Neutrophil (primary cell): ENCODE results near the gene ADGRG4.

Experiments
- H3K27ac ChIP-seq: fragments of 200-600 bp; sonication (generic); 2 replicates; pipeline ENCODE4 v1.5.1; 2016; ENCODE audit warnings: mild to moderate bottlenecking, moderate library complexity
- H3K27me3 ChIP-seq: fragments of 200-600 bp; sonication (generic); 2 replicates; pipeline ENCODE4 v1.6.0; 2016; ENCODE audit warnings: mild to moderate bottlenecking
- H3K36me3 ChIP-seq: fragments of 200-600 bp; sonication (generic); 2 replicates; pipeline ENCODE4 v1.5.1; 2017
- H3K4me1 ChIP-seq, 2 experiments: fragments of 200-600 bp in 1 of 2; sonication (generic) in 1 of 2; 1 replicate in 1 of 2; 2 replicates in 1 of 2; pipeline versions ENCODE4 v1.5.1 to v1.6.1; 2013 to 2016; ENCODE audit warnings: low read depth in 1 of 2, low read length in 1 of 2, mild to moderate bottlenecking in 1 of 2, moderate library complexity in 1 of 2; ENCODE audit not compliant: control insufficient read depth in 1 of 2, insufficient read depth in 1 of 2
- H3K4me3 ChIP-seq, 2 experiments: fragments of 200-600 bp in 1 of 2; sonication (generic) in 1 of 2; 1 replicate in 1 of 2; 2 replicates in 1 of 2; pipeline ENCODE4 v1.5.1; 2013 to 2016; ENCODE audit warnings: low read depth in 1 of 2, low read length in 1 of 2, mild to moderate bottlenecking in 1 of 2, moderate library complexity in 1 of 2
- H3K9me3 ChIP-seq: fragments of 200-600 bp; sonication (generic); 2 replicates; pipeline ENCODE4 v1.5.1; 2016
- TF ChIP-seq, protein P1 (sequence below): fragments of 200-600 bp; sonication (generic); IDR thresholded peaks from 2 replicates; pipeline ENCODE4 v1.5.1; 2016; ENCODE audit warnings: antibody characterized with exemption

The ADGRG4 gene

DNA sequence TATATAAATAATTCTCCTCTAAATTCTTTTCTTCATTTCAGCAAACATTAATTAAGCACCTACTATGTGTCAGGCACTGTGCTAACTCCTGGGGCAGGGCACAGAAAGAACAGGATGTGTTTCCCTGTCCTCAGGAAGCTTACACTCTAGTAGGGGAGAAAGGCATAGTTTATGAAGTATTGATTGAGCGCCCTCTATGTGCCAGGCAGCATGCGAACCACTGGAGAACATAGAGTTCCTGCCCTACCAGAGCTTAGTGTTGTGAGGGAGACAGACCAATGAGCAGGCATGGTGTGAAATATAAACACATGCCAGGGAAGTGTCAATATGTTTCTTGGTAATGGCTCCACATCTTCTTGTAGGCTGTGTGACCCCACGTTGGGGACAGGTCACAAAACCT lies 3.7 kb downstream of the ADGRG4 start:
- no peaks in the 10 kb centered on the region for H3K9me3 ChIP-seq
- H3K36me3 ChIP-seq, result no peaks in the 10 kb centered on the region
- H3K27ac ChIP-seq, result no peak overlapping the region
- H3K27me3 ChIP-seq, result no peaks in the 10 kb centered on the region
- H3K4me3 ChIP-seq, result no peak overlapping the region
- TF ChIP-seq, protein P1, sequence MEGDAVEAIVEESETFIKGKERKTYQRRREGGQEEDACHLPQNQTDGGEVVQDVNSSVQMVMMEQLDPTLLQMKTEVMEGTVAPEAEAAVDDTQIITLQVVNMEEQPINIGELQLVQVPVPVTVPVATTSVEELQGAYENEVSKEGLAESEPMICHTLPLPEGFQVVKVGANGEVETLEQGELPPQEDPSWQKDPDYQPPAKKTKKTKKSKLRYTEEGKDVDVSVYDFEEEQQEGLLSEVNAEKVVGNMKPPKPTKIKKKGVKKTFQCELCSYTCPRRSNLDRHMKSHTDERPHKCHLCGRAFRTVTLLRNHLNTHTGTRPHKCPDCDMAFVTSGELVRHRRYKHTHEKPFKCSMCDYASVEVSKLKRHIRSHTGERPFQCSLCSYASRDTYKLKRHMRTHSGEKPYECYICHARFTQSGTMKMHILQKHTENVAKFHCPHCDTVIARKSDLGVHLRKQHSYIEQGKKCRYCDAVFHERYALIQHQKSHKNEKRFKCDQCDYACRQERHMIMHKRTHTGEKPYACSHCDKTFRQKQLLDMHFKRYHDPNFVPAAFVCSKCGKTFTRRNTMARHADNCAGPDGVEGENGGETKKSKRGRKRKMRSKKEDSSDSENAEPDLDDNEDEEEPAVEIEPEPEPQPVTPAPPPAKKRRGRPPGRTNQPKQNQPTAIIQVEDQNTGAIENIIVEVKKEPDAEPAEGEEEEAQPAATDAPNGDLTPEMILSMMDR, result no peak
- no peaks in the 10 kb centered on the region for H3K4me1 ChIP-seq

DNA sequence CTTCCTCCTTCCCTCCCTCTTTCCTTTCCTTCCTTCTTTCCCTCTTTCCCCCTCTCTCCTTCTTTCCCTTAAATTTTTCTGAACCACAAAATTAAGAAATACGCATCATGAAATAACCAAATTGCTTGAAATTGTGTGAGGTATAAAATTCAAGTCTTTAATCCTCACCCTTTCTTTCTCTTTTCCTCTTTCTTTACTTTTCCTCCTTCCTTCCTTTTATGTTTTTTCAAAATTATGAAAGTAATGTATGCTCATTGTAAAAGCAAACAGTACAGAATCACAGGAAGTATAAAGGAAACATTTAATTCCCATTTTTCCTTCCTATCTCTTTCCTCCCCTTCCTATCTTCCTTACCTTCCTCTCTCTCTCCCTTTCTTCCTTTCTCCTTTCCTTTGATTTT lies 5.4 kb downstream of the ADGRG4 start:
- H3K9me3 ChIP-seq, result no peaks in the 10 kb centered on the region
- H3K4me3 ChIP-seq, result no peak overlapping the region
- H3K27me3 ChIP-seq, result no peaks in the 10 kb centered on the region
- H3K27ac ChIP-seq, result no peak overlapping the region
- H3K36me3 ChIP-seq, result no peaks in the 10 kb centered on the region
- no peaks in the 10 kb centered on the region for H3K4me1 ChIP-seq
- TF ChIP-seq, protein P1, result no peak

DNA sequence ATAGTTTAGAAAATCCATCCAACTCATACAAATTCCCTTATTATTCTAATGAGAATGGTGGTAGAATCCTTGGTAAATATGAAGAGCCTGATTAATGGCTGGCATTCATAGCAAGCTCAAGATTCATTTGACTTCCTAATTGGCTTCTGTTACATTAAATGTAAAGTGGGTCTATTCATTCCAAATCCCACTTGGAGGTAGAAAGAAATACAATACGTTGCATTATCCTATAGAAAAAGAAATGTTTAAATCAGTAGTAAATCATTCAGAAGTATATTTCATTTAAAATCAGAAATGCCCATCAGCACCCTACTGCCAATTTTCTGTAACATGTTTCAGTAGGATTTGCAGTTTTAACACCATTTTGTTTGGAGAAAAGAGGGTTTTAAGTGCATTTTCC lies 6.7 kb downstream of the ADGRG4 start:
- TF ChIP-seq, protein P1, result no peak
- no peak overlapping the region for H3K27ac ChIP-seq
- H3K36me3 ChIP-seq, result no peaks in the 10 kb centered on the region
- H3K9me3 ChIP-seq, result no peaks in the 10 kb centered on the region
- no peaks in the 10 kb centered on the region for H3K27me3 ChIP-seq
- no peaks in the 10 kb centered on the region for H3K4me1 ChIP-seq
- no peak overlapping the region for H3K4me3 ChIP-seq

DNA sequence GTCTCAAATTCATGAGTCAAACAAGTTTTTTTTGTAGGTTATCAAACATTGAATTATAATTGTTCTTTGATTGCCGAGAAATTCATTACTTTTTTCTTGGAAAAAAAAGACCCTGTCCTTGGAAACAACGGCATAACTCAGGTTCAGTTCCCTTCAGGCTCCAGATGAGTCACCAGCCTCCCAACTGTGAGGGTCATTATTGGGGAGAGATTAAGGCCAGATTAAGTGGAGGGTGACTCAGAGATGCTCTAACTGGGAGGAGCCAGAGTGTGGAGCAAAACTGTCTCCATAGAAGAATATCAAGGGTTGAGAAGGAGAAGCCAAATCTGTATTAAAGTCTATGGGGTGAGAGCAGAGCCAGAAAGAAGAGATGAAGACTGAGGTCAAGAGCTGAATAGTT lies 9.6 kb downstream of the ADGRG4 start:
- TF ChIP-seq, protein P1, result no peak
- H3K4me3 ChIP-seq, result no peak overlapping the region
- H3K9me3 ChIP-seq, result no peaks in the 10 kb centered on the region
- H3K4me1 ChIP-seq, result no peaks in the 10 kb centered on the region
- H3K27ac ChIP-seq, result no peak overlapping the region
- no peaks in the 10 kb centered on the region for H3K27me3 ChIP-seq
- no peaks in the 10 kb centered on the region for H3K36me3 ChIP-seq

DNA sequence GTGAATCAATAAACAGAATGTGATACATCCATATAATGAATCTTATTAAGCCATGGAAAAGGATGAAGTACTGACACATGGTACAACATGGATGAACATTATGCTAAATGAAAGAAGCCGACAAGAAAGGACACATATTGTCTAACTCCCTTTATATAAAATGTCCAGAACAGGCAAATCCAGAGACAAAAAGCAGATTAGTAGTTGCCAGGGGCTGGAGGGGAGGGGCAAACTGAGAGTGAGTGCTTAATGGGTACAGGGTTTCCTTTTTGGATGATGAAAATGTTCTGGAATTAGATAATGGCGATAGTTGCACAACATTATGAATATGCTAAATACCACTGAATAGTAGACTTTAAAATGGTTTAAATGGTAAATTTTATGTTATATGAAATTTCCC lies 17.4 kb downstream of the ADGRG4 start:
- H3K27me3 ChIP-seq, result no peaks in the 10 kb centered on the region
- TF ChIP-seq, protein P1, result no peak
- H3K27ac ChIP-seq, result no peak overlapping the region

More for the DNA sequence above, 17.4 kb downstream of the ADGRG4 start:
- no peaks in the 10 kb centered on the region for H3K4me1 ChIP-seq
- H3K36me3 ChIP-seq, result no peaks in the 10 kb centered on the region
- no peak overlapping the region for H3K4me3 ChIP-seq
- H3K9me3 ChIP-seq, result no peaks in the 10 kb centered on the region
